HEK293 (cell line): ENCODE data around the gene ACTR3.

Source experiments
- CTCF ChIA-PET: fragments of 350-600 bp; formaldehyde crosslinking; extraction: SDS; loops from one replicate; lab custom pipeline; 2021; ENCODE audit warnings: antibody characterized with exemption; lab: Yijun Ruan, JAX
- POLR2A ChIA-PET: fragments of 300-600 bp; formaldehyde crosslinking; extraction: SDS; loops from one replicate; lab custom pipeline; 2020; ENCODE audit warnings: antibody characterized with exemption, inconsistent platforms; lab: Yijun Ruan, JAX
- H3K27ac ChIP-seq: fragments of 200-500 bp; sonication (Bioruptor generic); 2 replicates; pipeline ENCODE4 v1.5.1; 2014; ENCODE audit warnings: low read depth, low read length, control low read depth, inconsistent platforms; ENCODE audit errors: extremely low read depth
- H3K36me3 ChIP-seq, 2 experiments: fragments of 200-500 bp in 1 of 2; sonication (Bioruptor generic) in 1 of 2; 1 replicate in 1 of 2; 2 replicates in 1 of 2; pipeline ENCODE4 v1.5.1; 2014 to 2017; ENCODE audit warnings: inconsistent platforms in 2 of 2, low read length in 2 of 2; ENCODE audit not compliant: control insufficient read depth in 2 of 2, insufficient read depth in 1 of 2
- H3K4me1 ChIP-seq: fragments of 200-500 bp; sonication (Bioruptor generic); 2 replicates; pipeline ENCODE4 v1.5.1; 2014; ENCODE audit warnings: mild to moderate bottlenecking, low read length, inconsistent platforms; ENCODE audit not compliant: control insufficient read depth, insufficient read depth
- H3K4me3 ChIP-seq: 2 replicates; pipeline ENCODE4 v1.5.1; 2011; ENCODE audit warnings: low read depth, mild to moderate bottlenecking, control low read depth, low read length, moderate library complexity
- H3K9me3 ChIP-seq: fragments of 200-500 bp; sonication (Bioruptor generic); 2 replicates; pipeline ENCODE4 v1.5.1; 2014; ENCODE audit warnings: low read depth, low read length, inconsistent platforms; ENCODE audit not compliant: control insufficient read depth, insufficient read depth
- EGR2 ChIP-seq: fragments of 450-650 bp; formaldehyde crosslinking; IDR thresholded peaks from 2 replicates; pipeline ENCODE4 v1.5.1; 2016; ENCODE audit warnings: low read depth, missing biosample characterization, missing genetic modification characterization
- FEZF1 ChIP-seq: fragments of 450-650 bp; formaldehyde crosslinking; IDR thresholded peaks from 2 replicates; pipeline ENCODE4 v1.5.1; 2016; ENCODE audit warnings: missing biosample characterization, missing genetic modification characterization
- GLI2 ChIP-seq: fragments of 450-650 bp; formaldehyde crosslinking; IDR thresholded peaks from 2 replicates; pipeline ENCODE4; 2017; ENCODE audit warnings: missing biosample characterization, missing genetic modification characterization, low read depth, borderline replicate concordance
- KLF1 ChIP-seq: fragments of 450-650 bp; formaldehyde crosslinking; IDR thresholded peaks from 2 replicates; pipeline ENCODE4 v1.5.1; 2016; ENCODE audit warnings: missing biosample characterization, missing genetic modification characterization
- KLF9 ChIP-seq: fragments of 450-650 bp; formaldehyde crosslinking; IDR thresholded peaks from 2 replicates; pipeline ENCODE4 v1.5.1; 2016; ENCODE audit warnings: missing biosample characterization, missing genetic modification characterization, low read depth
- PRDM1 ChIP-seq: fragments of 450-650 bp; formaldehyde crosslinking; IDR thresholded peaks from 2 replicates; pipeline ENCODE4; 2016; ENCODE audit warnings: missing biosample characterization, missing genetic modification characterization
- PRDM10 ChIP-seq: fragments of 450-650 bp; formaldehyde crosslinking; IDR thresholded peaks from 2 replicates; pipeline ENCODE4 v1.5.1; 2016; ENCODE audit warnings: missing biosample characterization, missing genetic modification characterization
- PRDM6 ChIP-seq: fragments of 450-650 bp; formaldehyde crosslinking; IDR thresholded peaks from 2 replicates; pipeline ENCODE4 v1.5.1; 2017; ENCODE audit warnings: missing biosample characterization, missing genetic modification characterization
- SP7 ChIP-seq: fragments of 450-650 bp; formaldehyde crosslinking; IDR thresholded peaks from 2 replicates; pipeline ENCODE4 v1.5.1; 2016; ENCODE audit warnings: missing biosample characterization, missing genetic modification characterization
- YY2 ChIP-seq: fragments of 450-650 bp; formaldehyde crosslinking; IDR thresholded peaks from 2 replicates; pipeline ENCODE4 v1.5.1; 2016; ENCODE audit warnings: missing biosample characterization, missing genetic modification characterization
- ZBTB17 ChIP-seq: fragments of 450-650 bp; formaldehyde crosslinking; IDR thresholded peaks from 2 replicates; pipeline ENCODE4 v1.5.1; 2016; ENCODE audit warnings: missing biosample characterization, missing genetic modification characterization
- ZEB2 ChIP-seq: fragments of 450-650 bp; formaldehyde crosslinking; IDR thresholded peaks from 2 replicates; pipeline ENCODE4 v1.5.1; 2016; ENCODE audit warnings: missing biosample characterization, missing genetic modification characterization
- ZFHX2 ChIP-seq: fragments of 450-650 bp; formaldehyde crosslinking; conservative IDR thresholded peaks from 2 replicates; pipeline ENCODE4 v1.5.1; 2016; ENCODE audit warnings: missing biosample characterization, missing genetic modification characterization
- ZFP3 ChIP-seq: fragments of 450-650 bp; formaldehyde crosslinking; IDR thresholded peaks from 2 replicates; pipeline ENCODE4 v1.5.1; 2016; ENCODE audit warnings: low read depth, missing biosample characterization, missing genetic modification characterization
- ZNF121 ChIP-seq: fragments of 450-650 bp; formaldehyde crosslinking; IDR thresholded peaks from 2 replicates; pipeline ENCODE4 v1.5.1; 2016; ENCODE audit warnings: missing biosample characterization, missing genetic modification characterization
- ZNF239 ChIP-seq: fragments of 450-650 bp; formaldehyde crosslinking; IDR thresholded peaks from 2 replicates; pipeline ENCODE4 v1.5.1; 2016; ENCODE audit warnings: missing biosample characterization, missing genetic modification characterization
- ZNF311 ChIP-seq: fragments of 450-650 bp; formaldehyde crosslinking; IDR thresholded peaks from 2 replicates; pipeline ENCODE4 v1.5.1; 2017; ENCODE audit warnings: missing biosample characterization, missing genetic modification characterization, borderline replicate concordance
- ZNF335 ChIP-seq: fragments of 450-650 bp; formaldehyde crosslinking; conservative IDR thresholded peaks from 2 replicates; pipeline ENCODE4 v1.5.1; 2016; ENCODE audit warnings: missing biosample characterization, missing genetic modification characterization
- ZNF366 ChIP-seq: fragments of 450-650 bp; formaldehyde crosslinking; conservative IDR thresholded peaks from 2 replicates; pipeline ENCODE4 v1.5.1; 2016; ENCODE audit warnings: missing biosample characterization, missing genetic modification characterization
- ZNF404 ChIP-seq: fragments of 450-650 bp; formaldehyde crosslinking; IDR thresholded peaks from 2 replicates; pipeline ENCODE4 v1.5.1; 2017; ENCODE audit warnings: missing biosample characterization, missing genetic modification characterization
- ZNF530 ChIP-seq: fragments of 450-650 bp; formaldehyde crosslinking; IDR thresholded peaks from 2 replicates; pipeline ENCODE4 v1.5.1; 2016; ENCODE audit warnings: low read depth, missing biosample characterization, missing genetic modification characterization
- ZNF558 ChIP-seq: fragments of 450-650 bp; formaldehyde crosslinking; IDR thresholded peaks from 2 replicates; pipeline ENCODE4 v1.5.1; 2016; ENCODE audit warnings: missing biosample characterization, missing genetic modification characterization
- ZNF610 ChIP-seq: fragments of 450-650 bp; formaldehyde crosslinking; IDR thresholded peaks from 2 replicates; pipeline ENCODE4 v1.5.1; 2016; ENCODE audit warnings: missing biosample characterization, missing genetic modification characterization, borderline replicate concordance
- ZNF654 ChIP-seq: fragments of 450-650 bp; formaldehyde crosslinking; IDR thresholded peaks from 2 replicates; pipeline ENCODE4 v1.5.1; 2016; ENCODE audit warnings: low read depth, missing biosample characterization, missing genetic modification characterization
- ZNF660 ChIP-seq: fragments of 450-650 bp; IDR thresholded peaks from 2 replicates; pipeline ENCODE4 v1.5.1; 2018; ENCODE audit warnings: missing biosample characterization, mild to moderate bottlenecking, missing genetic modification characterization
- ZNF664 ChIP-seq: fragments of 450-650 bp; formaldehyde crosslinking; IDR thresholded peaks from 2 replicates; pipeline ENCODE4 v1.5.1; 2016; ENCODE audit warnings: missing biosample characterization, missing genetic modification characterization
- ZNF791 ChIP-seq: fragments of 450-650 bp; formaldehyde crosslinking; IDR thresholded peaks from 2 replicates; pipeline ENCODE4 v1.5.1; 2016; ENCODE audit warnings: missing biosample characterization, missing genetic modification characterization
- TF ChIP-seq, protein P1 (sequence below): fragments of 450-650 bp; formaldehyde crosslinking; IDR thresholded peaks from 2 replicates; pipeline ENCODE4 v1.5.1; 2016; ENCODE audit warnings: missing biosample characterization, missing genetic modification characterization
- TF ChIP-seq, protein P2 (sequence below): fragments of 450-650 bp; formaldehyde crosslinking; IDR thresholded peaks from 2 replicates; pipeline ENCODE4 v1.5.1; 2016; ENCODE audit warnings: missing biosample characterization, missing genetic modification characterization

The ACTR3 gene

DNA sequence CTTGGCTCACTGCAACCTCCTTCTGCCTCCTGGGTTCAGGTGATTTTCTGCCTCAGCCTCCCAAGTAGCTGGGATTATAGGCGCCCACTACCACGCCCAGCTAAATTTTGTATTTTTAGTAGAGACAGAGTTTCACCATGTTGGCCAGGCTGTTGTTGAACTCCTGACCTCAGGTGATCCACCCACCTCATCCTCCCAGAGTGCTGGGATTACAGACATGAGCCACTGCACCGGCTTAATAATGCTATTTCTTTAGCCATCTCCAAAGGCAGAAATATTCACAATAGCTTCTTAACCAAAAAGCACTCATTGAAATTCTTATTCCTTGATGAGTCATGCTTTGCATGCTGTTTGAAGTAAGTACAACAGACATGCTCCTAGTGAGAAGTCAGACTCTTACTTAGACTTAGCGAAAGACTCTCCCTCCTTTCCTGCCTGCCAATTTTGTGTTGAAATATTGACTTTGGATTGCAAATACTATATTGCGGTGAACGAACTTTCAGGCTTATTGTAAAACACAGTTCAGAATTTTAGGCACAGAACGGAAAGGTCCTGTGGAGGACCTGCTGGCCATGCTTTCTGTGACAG, 4.4 kb downstream of the ACTR3 start:
- POLR2A ChIA-PET, result interaction anchor here (1.5 to 2.5 kb wide), 2 partner anchors 12 to 138 kb away, joined by 5 to 7 read pairs; partner anchors contain the start of gene SLC35F5
- TF ChIP-seq PRDM10 (tag by site-specific recombination) (0 out of 2 replicates have a peak, but pooled peaks have one; percentile 10), ZNF654 (no peak), KLF9 (tag by site-specific recombination) (peak; percentile 35; the same call in 1 of the 2 replicates), ZNF664 (tag by site-specific recombination) (no peak), EGR2 (tag by site-specific recombination) (peak; percentile 59), ZNF530 (tag by site-specific recombination) (no peak), ZNF791 (tag by site-specific recombination) (no peak), KLF1 (tag by site-specific recombination) (no peak), ZFP3 (tag by site-specific recombination) (no peak), ZNF121 (tag by site-specific recombination) (no peak), ZNF558 (0 out of 2 replicates have a peak, but pooled peaks have one; percentile 8), SP7 (tag by site-specific recombination) (peak; percentile 50; the same call in 1 of the 2 replicates), ZNF335 (tag by site-specific recombination) (peak; percentile 72), ZNF366 (tag by site-specific recombination) (peak; percentile 58), ZNF660 (tag by site-specific recombination) (peak; percentile 61; the same call in 1 of the 2 replicates), PRDM1 (peak; percentile 85), PRDM6 (peak; percentile 78), ZBTB17 (tag by site-specific recombination) (peak; percentile 53; the same call in 1 of the 2 replicates), YY2 (no peak), ZNF610 (no peak), ZFHX2 (peak; percentile 41; the same call in 1 of the 2 replicates), ZEB2 (tag by site-specific recombination) (peak; percentile 37; the same call in 1 of the 2 replicates), FEZF1 (no peak), ZNF311 (tag by site-specific recombination) (no peak), ZNF239 (tag by site-specific recombination) (no peak), GLI2 (no peak), ZNF404 (no peak)
- TF ChIP-seq, protein P1, sequence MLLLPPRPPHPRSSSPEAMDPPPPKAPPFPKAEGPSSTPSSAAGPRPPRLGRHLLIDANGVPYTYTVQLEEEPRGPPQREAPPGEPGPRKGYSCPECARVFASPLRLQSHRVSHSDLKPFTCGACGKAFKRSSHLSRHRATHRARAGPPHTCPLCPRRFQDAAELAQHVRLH, result no peak
- TF ChIP-seq, protein P2, sequence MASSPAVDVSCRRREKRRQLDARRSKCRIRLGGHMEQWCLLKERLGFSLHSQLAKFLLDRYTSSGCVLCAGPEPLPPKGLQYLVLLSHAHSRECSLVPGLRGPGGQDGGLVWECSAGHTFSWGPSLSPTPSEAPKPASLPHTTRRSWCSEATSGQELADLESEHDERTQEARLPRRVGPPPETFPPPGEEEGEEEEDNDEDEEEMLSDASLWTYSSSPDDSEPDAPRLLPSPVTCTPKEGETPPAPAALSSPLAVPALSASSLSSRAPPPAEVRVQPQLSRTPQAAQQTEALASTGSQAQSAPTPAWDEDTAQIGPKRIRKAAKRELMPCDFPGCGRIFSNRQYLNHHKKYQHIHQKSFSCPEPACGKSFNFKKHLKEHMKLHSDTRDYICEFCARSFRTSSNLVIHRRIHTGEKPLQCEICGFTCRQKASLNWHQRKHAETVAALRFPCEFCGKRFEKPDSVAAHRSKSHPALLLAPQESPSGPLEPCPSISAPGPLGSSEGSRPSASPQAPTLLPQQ (tag by site-specific recombination), result 0 out of 2 replicates have a peak, but pooled peaks have one; percentile 22
- CTCF ChIA-PET, result interaction anchor here (0.6 to 0.9 kb wide), 4 partner anchors 25 to 193 kb away, joined by 3 to 4 read pairs (median 4); no protein-coding TSS in a partner anchor
- H3K4me1 ChIP-seq, result peaks cover 40% of the 10 kb centered on the region
- H3K36me3 ChIP-seq, result no peaks in the 10 kb centered on the region
- no peak overlapping the region for H3K4me3 ChIP-seq
- H3K27ac ChIP-seq, result peak overlapping the region; percentile 25; the same call in 1 of the 2 replicates
- H3K9me3 ChIP-seq, result no peaks in the 10 kb centered on the region
